Esophagus squamous epithelium (tissue), 5 donors: ENCODE measurements around the gene HDAC3. TPM values are rescaled to one million over a fixed set of nuclear protein-coding genes. Genes with fewer than 3 reads are reported as not detected.

Source experiments
- DNase-seq: peaks from one replicate; lab custom pipeline; 2025; lab: John Stamatoyannopoulos, UW
- H3K27ac ChIP-seq, 4 donors: fragments of 200-600 bp; sonication (generic); one replicate each; pipeline ENCODE4 v1.5.1; 2016 to 2019; ENCODE audit warnings: mild to moderate bottlenecking in 1 of 4
- H3K27me3 ChIP-seq, 4 donors: fragments of 200-600 bp; sonication (generic); 1 replicate in 3 of 4; 2 replicates in 1 of 4; pipeline versions ENCODE4 v1.5.1 to v1.6.0; 2017 to 2021; ENCODE audit warnings: antibody characterized with exemption in 1 of 4
- H3K36me3 ChIP-seq, 3 donors: fragments of 200-600 bp; sonication (generic); one replicate each; pipeline ENCODE4 v1.5.1; 2016 to 2019
- H3K4me1 ChIP-seq, 3 donors: fragments of 200-600 bp; sonication (generic); one replicate each; pipeline ENCODE4 v1.5.1; 2017 to 2019
- H3K4me3 ChIP-seq, 4 donors: fragments of 200-600 bp; sonication (generic); 1 replicate in 3 of 4; 2 replicates in 1 of 4; pipeline ENCODE4 v1.5.1; 2016 to 2019; ENCODE audit warnings: mild to moderate bottlenecking in 2 of 4, moderate library complexity in 1 of 4
- H3K9me3 ChIP-seq, 3 donors: fragments of 200-600 bp; sonication (generic); one replicate each; pipeline ENCODE4 v1.5.1; 2016 to 2019
- POLR2A ChIP-seq, 4 donors: fragments of 450-650 bp; IDR thresholded peaks; one replicate each; pipeline ENCODE4 v1.6.1; 2017; ENCODE audit warnings: antibody characterized with exemption in 4 of 4, mild to moderate bottlenecking in 4 of 4, moderate library complexity in 3 of 4
- WGBS, 2 donors: methylation state at CpG; one replicate each; pipeline ENCODE4 v1.1.5; 2018; 5-methylcytosine and 5-hydroxymethylcytosine counted together
- intact Hi-C: fragments of 100-400 bp; cut with DNase I; formaldehyde crosslinking; loops from one replicate; pipeline ENCODE4 v1.15.0; 2022
- total RNA-seq, 4 donors: library from RNA; depleted of rRNA; stranded (reverse); fragments of >200 nt; gene quantifications; one replicate each; pipeline ENCODE4 v1.1.0, GENCODE V29; 2016
- TF ChIP-seq, protein P1 (sequence below), 6 experiments: fragments of 450-650 bp in 4 of 6; fragments of 200-600 bp in 2 of 6; sonication (generic) in 2 of 6; IDR thresholded peaks; one replicate each; pipeline ENCODE4 v1.5.1; 2016 to 2019; ENCODE audit warnings: antibody characterized with exemption in 6 of 6, mild to moderate bottlenecking in 4 of 6, moderate library complexity in 4 of 6
- donor health status: DM: yes; HTN: yes; CAD: no.

Gene HDAC3
- total RNA-seq, 4 donors from 2014 or later, result 33.0 to 60.8 (median 40.4) TPM

DNA sequence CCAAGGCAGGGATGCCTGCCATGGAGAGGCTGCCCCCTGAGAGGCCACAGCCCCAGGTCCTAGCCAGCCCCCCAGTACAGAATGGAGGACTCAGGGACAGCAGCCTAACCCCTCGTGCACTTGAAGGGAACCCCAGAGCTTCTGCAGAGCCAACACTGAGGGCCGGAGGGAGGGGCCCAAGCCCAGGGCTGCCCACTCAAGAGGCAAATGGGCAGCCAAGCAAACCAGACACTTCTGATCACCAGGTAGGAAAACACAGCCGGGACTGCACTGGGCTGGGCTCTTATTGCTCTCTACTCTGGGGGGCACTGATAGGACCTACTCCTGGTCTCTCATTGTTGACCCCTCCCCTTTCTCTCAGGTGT is 3.4 kb upstream of the HDAC3 start:
- Histone ChIP-seq H3K4me3 (no peak overlapping the region), H3K4me1 (peaks cover 20 to 33% (median 21%) of the 10 kb centered on the region in 3 donors), H3K9me3 (no peaks in the 10 kb centered on the region), H3K27me3 (no peaks in the 10 kb centered on the region), H3K27ac (no peak overlapping the region), H3K36me3 (peaks cover 0 to 54% (median 0%) of the 10 kb centered on the region in 3 donors)
- TF ChIP-seq POLR2A (IDR thresholded peaks at IDR 0.05), result no peak
- TF ChIP-seq, protein P1, sequence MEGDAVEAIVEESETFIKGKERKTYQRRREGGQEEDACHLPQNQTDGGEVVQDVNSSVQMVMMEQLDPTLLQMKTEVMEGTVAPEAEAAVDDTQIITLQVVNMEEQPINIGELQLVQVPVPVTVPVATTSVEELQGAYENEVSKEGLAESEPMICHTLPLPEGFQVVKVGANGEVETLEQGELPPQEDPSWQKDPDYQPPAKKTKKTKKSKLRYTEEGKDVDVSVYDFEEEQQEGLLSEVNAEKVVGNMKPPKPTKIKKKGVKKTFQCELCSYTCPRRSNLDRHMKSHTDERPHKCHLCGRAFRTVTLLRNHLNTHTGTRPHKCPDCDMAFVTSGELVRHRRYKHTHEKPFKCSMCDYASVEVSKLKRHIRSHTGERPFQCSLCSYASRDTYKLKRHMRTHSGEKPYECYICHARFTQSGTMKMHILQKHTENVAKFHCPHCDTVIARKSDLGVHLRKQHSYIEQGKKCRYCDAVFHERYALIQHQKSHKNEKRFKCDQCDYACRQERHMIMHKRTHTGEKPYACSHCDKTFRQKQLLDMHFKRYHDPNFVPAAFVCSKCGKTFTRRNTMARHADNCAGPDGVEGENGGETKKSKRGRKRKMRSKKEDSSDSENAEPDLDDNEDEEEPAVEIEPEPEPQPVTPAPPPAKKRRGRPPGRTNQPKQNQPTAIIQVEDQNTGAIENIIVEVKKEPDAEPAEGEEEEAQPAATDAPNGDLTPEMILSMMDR (IDR thresholded peaks at IDR 0.05), result no peak
- WGBS, 2 donors, result 80% methylated on average over 1 of the region's 3 CpGs; no CpG with 5 or more reads in 1 of the 2 donors
- DNase-seq, result no peak
- intact Hi-C loops, result no loop called here

DNA sequence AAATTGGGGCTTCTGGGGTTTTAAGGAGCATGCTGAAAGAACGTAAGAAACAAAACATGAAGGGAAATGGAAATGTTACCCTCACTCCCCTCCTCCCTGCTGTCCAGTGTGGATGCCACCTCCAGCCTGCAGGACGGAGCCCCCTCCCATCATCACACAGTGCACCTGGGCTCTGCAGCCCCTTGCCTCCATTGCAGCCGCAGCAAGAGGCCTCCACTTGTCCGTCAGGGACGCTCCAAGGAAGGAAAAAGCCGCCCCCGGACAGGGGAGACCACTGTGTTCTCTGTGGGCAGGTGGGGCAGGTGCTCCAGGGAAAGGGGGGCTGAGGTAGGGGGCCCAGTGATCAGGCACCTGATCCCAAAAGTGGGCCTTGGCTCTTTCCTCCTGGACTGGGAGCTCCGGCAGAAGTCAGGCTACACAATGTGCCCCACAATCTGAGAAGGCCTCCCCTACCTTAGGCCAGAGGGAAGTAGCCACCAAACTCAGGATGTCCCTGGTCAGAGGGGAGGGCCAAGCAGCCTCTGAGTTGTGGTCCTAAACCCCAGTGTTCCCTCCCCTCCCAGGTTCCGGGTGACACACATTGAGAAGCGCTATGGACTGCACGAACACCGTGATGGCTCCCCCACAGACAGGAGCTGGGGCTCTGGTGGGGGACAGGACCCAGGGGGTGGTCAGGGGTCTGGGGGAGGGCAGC is 2.9 kb upstream of the HDAC3 start:
- Histone ChIP-seq H3K9me3 (no peaks in the 10 kb centered on the region), H3K4me1 (peaks cover 25 to 38% (median 26%) of the 10 kb centered on the region in 3 donors), H3K4me3 (no peak overlapping the region), H3K36me3 (peaks cover 0 to 52% (median 0%) of the 10 kb centered on the region in 3 donors), H3K27me3 (no peaks in the 10 kb centered on the region), H3K27ac (no peak overlapping the region)
- intact Hi-C loops, result no loop called here
- 85 to 91% methylated on average over 4 to 11 of the region's 12 CpGs for WGBS, 2 donors
- no peak for DNase-seq
- TF ChIP-seq, protein P1 (IDR thresholded peaks at IDR 0.05), result no peak
- no peak for TF ChIP-seq POLR2A (IDR thresholded peaks at IDR 0.05)

DNA sequence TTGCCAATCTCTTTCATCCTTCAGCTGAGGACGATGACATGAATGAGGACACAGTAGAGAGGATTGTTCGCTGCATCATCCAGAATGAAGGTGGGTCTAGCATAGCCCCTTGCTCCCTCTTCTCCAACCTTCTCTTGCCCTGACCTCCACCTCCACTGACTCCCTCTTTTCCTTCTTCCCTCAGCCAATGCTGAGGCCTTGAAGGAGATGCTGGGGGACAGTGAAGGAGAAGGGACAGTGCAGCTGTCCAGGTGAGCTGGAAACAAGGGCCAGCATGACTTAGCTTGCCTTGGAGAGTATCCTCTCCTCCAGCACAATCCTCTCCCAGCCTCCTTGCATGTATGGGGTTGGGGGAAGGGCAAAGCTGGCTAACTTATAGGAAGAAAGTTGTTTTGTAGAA is 2.1 kb upstream of the HDAC3 start:
- no peak for TF ChIP-seq POLR2A (IDR thresholded peaks at IDR 0.05)
- TF ChIP-seq, protein P1 (IDR thresholded peaks at IDR 0.05), result no peak
- 69 to 75% methylated on average over 2 of the region's 2 CpGs for WGBS, 2 donors
- no peaks in the 10 kb centered on the region for H3K27me3 ChIP-seq
- no peaks in the 10 kb centered on the region for H3K9me3 ChIP-seq
- intact Hi-C loops, result no loop called here
- no peak overlapping the region for H3K27ac ChIP-seq
- peaks cover 26 to 46% (median 27%) of the 10 kb centered on the region in 3 donors for H3K4me1 ChIP-seq
- H3K36me3 ChIP-seq, result peaks cover 0 to 48% (median 0%) of the 10 kb centered on the region in 3 donors
- no peak for DNase-seq
- H3K4me3 ChIP-seq, result no peak overlapping the region

DNA sequence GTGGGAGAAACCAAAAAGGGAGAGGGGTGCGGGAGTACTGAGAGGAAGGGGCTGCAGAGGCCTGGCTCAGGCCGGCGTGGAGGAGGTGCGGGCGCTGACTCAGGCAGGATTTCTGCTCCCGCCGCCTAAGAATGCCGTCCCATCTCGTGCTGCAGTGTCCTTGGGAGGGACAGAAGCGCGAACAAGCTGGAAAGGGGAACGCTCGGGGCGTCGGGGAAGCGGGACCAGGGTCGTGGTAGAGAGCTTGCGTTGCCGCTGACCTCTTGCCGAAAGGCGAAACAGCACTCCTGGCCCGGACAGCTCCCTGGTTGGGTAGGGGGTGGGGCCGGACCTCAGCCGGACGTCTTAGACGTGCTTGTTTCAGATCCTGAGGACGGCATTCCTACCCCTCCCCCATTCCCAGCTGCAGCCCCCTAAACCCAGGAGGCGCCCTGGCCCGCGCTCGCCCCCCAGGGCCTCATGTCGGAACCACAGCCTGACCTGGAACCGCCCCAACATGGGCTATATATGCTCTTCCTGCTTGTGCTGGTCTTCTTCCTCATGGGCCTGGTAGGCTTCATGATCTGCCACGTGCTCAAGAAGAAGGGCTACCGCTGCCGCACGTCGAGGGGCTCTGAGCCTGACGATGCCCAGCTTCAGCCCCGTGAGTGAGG is 1.2 kb upstream of the HDAC3 start:
- DNase-seq, result peak; percentile 30
- Histone ChIP-seq H3K27ac (peak overlapping the region; percentile 70 to 93 (median 88)), H3K4me1 (peaks cover 26 to 46% (median 27%) of the 10 kb centered on the region in 3 donors), H3K9me3 (no peaks in the 10 kb centered on the region), H3K36me3 (peaks cover 0 to 40% (median 0%) of the 10 kb centered on the region in 3 donors), H3K4me3 (peak overlapping the region; percentile 77 to 94 (median 88)), H3K27me3 (no peaks in the 10 kb centered on the region)
- 7 to 9% methylated on average over 13 to 25 of the region's 40 CpGs for WGBS, 2 donors
- intact Hi-C loops, result no loop called here
- TF ChIP-seq, protein P1 (IDR thresholded peaks at IDR 0.05), result peak in 5 of 6 experiments; percentile 15 to 45 (median 21)
- TF ChIP-seq POLR2A (IDR thresholded peaks at IDR 0.05), result no peak
